SK-N-SH treated with all-trans-retinoic acid at 6 μM for 48 hours (cell line): ENCODE measurements around the gene SH3BP4.

Source experiments
- CSDC2 ChIP-seq: fragments of 250-450 bp; sonication (Bioruptor Pico); IDR thresholded peaks from 2 replicates; pipeline ENCODE4 v1.5.0; 2020; ENCODE audit warnings: mild to moderate bottlenecking, moderate library complexity
- GLIS3 ChIP-seq: fragments of 250-450 bp; sonication (Bioruptor Pico); IDR thresholded peaks from 2 replicates; pipeline ENCODE4 v1.5.0; 2020; ENCODE audit warnings: mild to moderate bottlenecking, moderate library complexity
- PATZ1 ChIP-seq: fragments of 250-450 bp; sonication (Bioruptor Pico); IDR thresholded peaks from 2 replicates; pipeline ENCODE4 v1.8.0; 2020; ENCODE audit warnings: mild to moderate bottlenecking, moderate library complexity, borderline replicate concordance
- RARB ChIP-seq: fragments of 250-450 bp; sonication (Bioruptor Pico); IDR thresholded peaks from 2 replicates; pipeline ENCODE4 v1.8.0; 2021; ENCODE audit warnings: mild to moderate bottlenecking, moderate library complexity
- ZNF70 ChIP-seq: fragments of 450-650 bp; formaldehyde crosslinking; IDR thresholded peaks from 2 replicates; pipeline ENCODE4 v1.5.0; 2020; ENCODE audit warnings: mild to moderate bottlenecking, moderate library complexity

GRCh38 chr2:234995332-234996068, 43.7 kb downstream of the SH3BP4 start:
- no peak for TF ChIP-seq PATZ1 (CRISPR knock-in tag)
- TF ChIP-seq ZNF70 (CRISPR knock-in tag) = no peak
- TF ChIP-seq GLIS3 (CRISPR knock-in tag) = no peak
- no peak for TF ChIP-seq RARB (CRISPR knock-in tag)
- no peak for TF ChIP-seq CSDC2 (CRISPR knock-in tag)
